ENCODE data around the gene PLAGL2.
"Not testable (repeated sequence)": the region's sequence is repeated elsewhere in the genome, so short reads cannot be mapped to it uniquely, and the experiment has no call there.

The PLAGL2 gene

GRCh38 chr20:32203356-32204204 lies 4.0 kb downstream of the PLAGL2 start:
- no peak for DNase-seq

GRCh38 chr20:32201977-32202363 lies 5.6 kb downstream of the PLAGL2 start:
- no peak for DNase-seq

- DNase-seq, result no peak
Measured at GRCh38 chr20:32201296-32201976, 6.1 kb downstream of the PLAGL2 start.

GRCh38 chr20:32199006-32199405 lies 8.5 kb downstream of the PLAGL2 start:
- DNase-seq, result no peak

- not testable (repeated sequence) for DNase-seq
Measured at GRCh38 chr20:32197136-32197535, 10.4 kb downstream of the PLAGL2 start.

- not testable (repeated sequence) for DNase-seq
Measured at GRCh38 chr20:32196613-32197012, 10.9 kb downstream of the PLAGL2 start.

GRCh38 chr20:32195581-32195980 lies 12.0 kb downstream of the PLAGL2 start:
- DNase-seq, result no peak

GRCh38 chr20:32193996-32194395 lies 13.5 kb downstream of the PLAGL2 start:
- DNase-seq, result no peak

GRCh38 chr20:32193336-32193735 lies 14.2 kb downstream of the PLAGL2 start:
- not testable (repeated sequence) for DNase-seq

- DNase-seq, result no peak
Measured at GRCh38 chr20:32192698-32193097, 14.8 kb downstream of the PLAGL2 start.

GRCh38 chr20:32191873-32192272 lies 15.7 kb downstream of the PLAGL2 start:
- no peak for DNase-seq

- DNase-seq, result no peak
Measured at GRCh38 chr20:32191422-32191821, 16.1 kb downstream of the PLAGL2 start.

GRCh38 chr20:32190616-32191415 lies 16.7 kb downstream of the PLAGL2 start:
- DNase-seq, result no peak

GRCh38 chr20:32189691-32190615 lies 17.6 kb downstream of the PLAGL2 start:
- peak; percentile 80 for DNase-seq

GRCh38 chr20:32189123-32189410 lies 18.5 kb downstream of the PLAGL2 start:
- DNase-seq, result no peak

GRCh38 chr20:32188376-32189122 lies 19.0 kb downstream of the PLAGL2 start:
- DNase-seq, result no peak

GRCh38 chr20:32186506-32186905 lies 21.0 kb downstream of the PLAGL2 start:
- no peak for DNase-seq

- no peak for DNase-seq
Measured at GRCh38 chr20:32184961-32185603, 22.5 kb downstream of the PLAGL2 start.

GRCh38 chr20:32183947-32184635 lies 23.5 kb downstream of the PLAGL2 start:
- DNase-seq, result no peak

GRCh38 chr20:32181606-32182005 lies 25.9 kb downstream of the PLAGL2 start:
- no peak for DNase-seq

GRCh38 chr20:32179934-32180333 lies 27.6 kb downstream of the PLAGL2 start:
- DNase-seq, result no peak

All from left hindlimb (tissue), 1 donor.